ENCODE measurements around the gene PLPP3.

PLPP3 gene

DNA sequence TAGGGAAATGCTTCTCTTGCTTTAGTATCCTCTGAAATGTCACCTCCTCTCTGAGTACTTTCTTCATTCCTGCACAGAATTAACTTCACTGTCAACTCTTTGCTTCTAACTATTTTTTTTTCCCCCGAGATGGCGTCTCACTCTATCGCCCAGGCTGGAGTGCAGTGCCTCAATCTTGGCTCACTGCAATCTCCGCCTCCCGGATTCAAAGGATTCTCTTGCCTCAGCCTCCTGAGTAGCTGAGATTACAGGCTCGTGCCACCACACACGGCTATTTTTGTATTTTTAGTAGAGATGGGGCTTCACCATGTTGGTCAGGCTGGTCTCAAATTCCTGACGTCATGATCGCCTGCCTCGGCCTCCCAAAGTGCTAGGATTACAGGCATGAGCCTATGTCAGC, 1.4 kb upstream of the PLPP3 start:
- H3K36me3 ChIP-seq (ENCODE audit: control insufficient read depth in 1 of 2, insufficient read depth in 2 of 2, low read depth in 1 of 2, low read length in 2 of 2) = peaks cover 0 to 24% of the 10 kb centered on the region in 2 experiments
- H4K91ac ChIP-seq (ENCODE audit: low read length) = no peak overlapping the region
- no peak overlapping the region for H2BK15ac ChIP-seq (ENCODE audit: low read depth, poor library complexity, severe bottlenecking)
- no peak overlapping the region for H3K27ac ChIP-seq (ENCODE audit: low read length, poor library complexity, severe bottlenecking)
- H3K4me1 ChIP-seq (ENCODE audit: control insufficient read depth, insufficient read depth, low read depth, low read length) = peaks cover 5% of the 10 kb centered on the region
- no peak overlapping the region for H3K18ac ChIP-seq (ENCODE audit: low read depth in 1 of 2, low read length in 2 of 2)
- no peak for DNase-seq
- H2BK5ac ChIP-seq (ENCODE audit: low read depth, low read length, poor library complexity, severe bottlenecking) = no peak overlapping the region
- H3K14ac ChIP-seq (ENCODE audit: low read length in 2 of 2) = no peak overlapping the region
- no peak overlapping the region for H2AFZ ChIP-seq (ENCODE audit: low read depth, low read length)
- 93% methylated on average over 10 of the region's 10 CpGs for WGBS
- H4K8ac ChIP-seq (ENCODE audit: low read length) = no peak overlapping the region
- H3K4me3 ChIP-seq (ENCODE audit: insufficient read depth in 1 of 2, low read depth in 1 of 2, low read length in 2 of 2) = no peak overlapping the region
- no peak overlapping the region for H3K23ac ChIP-seq (ENCODE audit: low read length in 2 of 2)
- H2AK5ac ChIP-seq (ENCODE audit: low read length, severe bottlenecking) = no peak overlapping the region
- H2BK120ac ChIP-seq (ENCODE audit: low read depth, low read length) = no peak overlapping the region
- peaks cover 3% of the 10 kb centered on the region for H3K79me1 ChIP-seq (replicated peaks; ENCODE audit: low read length, poor library complexity, severe bottlenecking)
- H2BK12ac ChIP-seq (ENCODE audit: low read length in 2 of 2) = peak overlapping the region in 1 of 2 experiments; percentile 7
- peak overlapping the region; percentile 97 for H3K9ac ChIP-seq (ENCODE audit: low read length)
- no peaks in the 10 kb centered on the region for H3K9me3 ChIP-seq (ENCODE audit: control insufficient read depth, low read length)
- H3K27me3 ChIP-seq (ENCODE audit: control insufficient read depth in 1 of 2, insufficient read depth in 1 of 2, low read length in 2 of 2) = no peaks in the 10 kb centered on the region
- no peak overlapping the region for H3K4me2 ChIP-seq (ENCODE audit: low read length, poor library complexity, severe bottlenecking)
- no peak overlapping the region for H3K4ac ChIP-seq (ENCODE audit: low read depth in 1 of 2, low read length in 2 of 2)

GRCh38 chr1:56578138-56578962, 1.0 kb downstream of the PLPP3 start:
- Histone ChIP-seq H3K36me3 (ENCODE audit: control insufficient read depth in 1 of 2, insufficient read depth in 2 of 2, low read depth in 1 of 2, low read length in 2 of 2) (peaks cover 0 to 46% of the 10 kb centered on the region in 2 experiments), H2BK120ac (ENCODE audit: low read depth, low read length) (peak overlapping the region; percentile 12), H3K18ac (ENCODE audit: low read depth in 1 of 2, low read length in 2 of 2) (peak overlapping the region; percentile 80), H3K4me1 (ENCODE audit: control insufficient read depth, insufficient read depth, low read depth, low read length) (peaks cover 5% of the 10 kb centered on the region), H3K79me1 (replicated peaks; ENCODE audit: low read length, poor library complexity, severe bottlenecking) (peaks cover 3% of the 10 kb centered on the region), H3K9ac (ENCODE audit: low read length) (peak overlapping the region; percentile 97), H3K27ac (ENCODE audit: low read length, poor library complexity, severe bottlenecking) (peak overlapping the region; percentile 58), H2BK5ac (ENCODE audit: low read depth, low read length, poor library complexity, severe bottlenecking) (peak overlapping the region; percentile 35), H4K91ac (ENCODE audit: low read length) (peak overlapping the region; percentile 43), H2AK5ac (ENCODE audit: low read length, severe bottlenecking) (no peak overlapping the region), H3K4ac (ENCODE audit: low read depth in 1 of 2, low read length in 2 of 2) (peak overlapping the region; percentile 73 to 86), H3K9me3 (ENCODE audit: control insufficient read depth, low read length) (no peaks in the 10 kb centered on the region), H3K23ac (ENCODE audit: low read length in 2 of 2) (peak overlapping the region; percentile 86 to 91), H3K14ac (ENCODE audit: low read length in 2 of 2) (peak overlapping the region in 1 of 2 experiments; percentile 94), H3K27me3 (ENCODE audit: control insufficient read depth in 1 of 2, insufficient read depth in 1 of 2, low read length in 2 of 2) (no peaks in the 10 kb centered on the region), H3K4me3 (ENCODE audit: insufficient read depth in 1 of 2, low read depth in 1 of 2, low read length in 2 of 2) (peak overlapping the region; percentile 87 to 95), H2AFZ (ENCODE audit: low read depth, low read length) (peak overlapping the region; percentile 74), H2BK15ac (ENCODE audit: low read depth, poor library complexity, severe bottlenecking) (peak overlapping the region; percentile 78), H3K4me2 (ENCODE audit: low read length, poor library complexity, severe bottlenecking) (peak overlapping the region; percentile 91), H4K8ac (ENCODE audit: low read length) (peak overlapping the region; percentile 40), H2BK12ac (ENCODE audit: low read length in 2 of 2) (peak overlapping the region; percentile 49 to 67)
- WGBS = under 1% methylated on average over 43 of the region's 64 CpGs
- DNase-seq = peak; percentile 69

GRCh38 chr1:56577406-56578137, 1.8 kb downstream of the PLPP3 start:
- Histone ChIP-seq H3K79me1 (replicated peaks; ENCODE audit: low read length, poor library complexity, severe bottlenecking) (peaks cover 3% of the 10 kb centered on the region), H2AK5ac (ENCODE audit: low read length, severe bottlenecking) (no peak overlapping the region), H4K91ac (ENCODE audit: low read length) (no peak overlapping the region), H2BK15ac (ENCODE audit: low read depth, poor library complexity, severe bottlenecking) (no peak overlapping the region), H3K4ac (ENCODE audit: low read depth in 1 of 2, low read length in 2 of 2) (peak overlapping the region in 1 of 2 experiments; percentile 19), H4K8ac (ENCODE audit: low read length) (peak overlapping the region; percentile 7), H2AFZ (ENCODE audit: low read depth, low read length) (no peak overlapping the region), H3K9me3 (ENCODE audit: control insufficient read depth, low read length) (no peaks in the 10 kb centered on the region), H2BK120ac (ENCODE audit: low read depth, low read length) (no peak overlapping the region), H3K4me2 (ENCODE audit: low read length, poor library complexity, severe bottlenecking) (peak overlapping the region; percentile 91), H3K27ac (ENCODE audit: low read length, poor library complexity, severe bottlenecking) (no peak overlapping the region), H2BK5ac (ENCODE audit: low read depth, low read length, poor library complexity, severe bottlenecking) (no peak overlapping the region), H3K23ac (ENCODE audit: low read length in 2 of 2) (peak overlapping the region in 1 of 2 experiments; percentile 36), H3K9ac (ENCODE audit: low read length) (peak overlapping the region; percentile 97), H3K4me1 (ENCODE audit: control insufficient read depth, insufficient read depth, low read depth, low read length) (peaks cover 5% of the 10 kb centered on the region), H3K14ac (ENCODE audit: low read length in 2 of 2) (no peak overlapping the region), H3K18ac (ENCODE audit: low read depth in 1 of 2, low read length in 2 of 2) (peak overlapping the region; percentile 80), H3K27me3 (ENCODE audit: control insufficient read depth in 1 of 2, insufficient read depth in 1 of 2, low read length in 2 of 2) (no peaks in the 10 kb centered on the region), H3K4me3 (ENCODE audit: insufficient read depth in 1 of 2, low read depth in 1 of 2, low read length in 2 of 2) (peak overlapping the region; percentile 87 to 95), H2BK12ac (ENCODE audit: low read length in 2 of 2) (peak overlapping the region in 1 of 2 experiments; percentile 49), H3K36me3 (ENCODE audit: control insufficient read depth in 1 of 2, insufficient read depth in 2 of 2, low read depth in 1 of 2, low read length in 2 of 2) (peaks cover 0 to 54% of the 10 kb centered on the region in 2 experiments)
- WGBS = 4% methylated on average over 12 of the region's 12 CpGs
- peak; percentile 45 for DNase-seq

DNA sequence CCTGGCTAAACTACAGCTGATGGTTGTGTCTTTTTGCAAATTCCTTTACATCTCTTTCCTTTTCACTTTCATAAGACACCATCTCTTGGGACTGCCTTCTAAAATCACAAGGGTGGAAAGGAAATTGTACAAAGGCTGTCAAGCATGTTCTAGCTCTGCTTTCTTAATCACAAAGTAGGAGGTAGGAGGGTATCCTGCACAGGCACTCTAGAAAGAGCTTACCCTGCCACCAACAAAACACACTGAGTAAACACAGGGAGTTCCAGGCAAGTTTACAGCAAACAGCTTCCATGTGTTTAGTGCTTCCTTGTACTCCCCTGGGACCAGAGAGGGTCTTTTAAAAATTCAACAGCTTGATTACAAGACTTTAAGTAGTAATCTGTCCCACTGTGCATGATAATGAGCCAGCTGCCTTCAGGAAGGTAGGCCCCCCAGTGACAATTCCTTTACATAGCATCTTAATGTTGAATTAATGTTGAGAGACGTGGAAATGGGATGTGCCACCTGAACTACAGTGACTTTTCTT, 2.4 kb downstream of the PLPP3 start:
- Histone ChIP-seq H3K27ac (ENCODE audit: low read length, poor library complexity, severe bottlenecking) (no peak overlapping the region), H3K23ac (ENCODE audit: low read length in 2 of 2) (no peak overlapping the region), H3K4me3 (ENCODE audit: insufficient read depth in 1 of 2, low read depth in 1 of 2, low read length in 2 of 2) (peak overlapping the region in 1 of 2 experiments; percentile 95), H4K8ac (ENCODE audit: low read length) (no peak overlapping the region), H2AFZ (ENCODE audit: low read depth, low read length) (no peak overlapping the region), H3K4me2 (ENCODE audit: low read length, poor library complexity, severe bottlenecking) (no peak overlapping the region), H3K79me1 (replicated peaks; ENCODE audit: low read length, poor library complexity, severe bottlenecking) (peaks cover 3% of the 10 kb centered on the region), H2BK120ac (ENCODE audit: low read depth, low read length) (no peak overlapping the region), H3K4me1 (ENCODE audit: control insufficient read depth, insufficient read depth, low read depth, low read length) (peaks cover 5% of the 10 kb centered on the region), H3K9ac (ENCODE audit: low read length) (peak overlapping the region; percentile 97), H3K4ac (ENCODE audit: low read depth in 1 of 2, low read length in 2 of 2) (no peak overlapping the region), H3K27me3 (ENCODE audit: control insufficient read depth in 1 of 2, insufficient read depth in 1 of 2, low read length in 2 of 2) (no peaks in the 10 kb centered on the region), H3K36me3 (ENCODE audit: control insufficient read depth in 1 of 2, insufficient read depth in 2 of 2, low read depth in 1 of 2, low read length in 2 of 2) (peaks cover 0 to 59% of the 10 kb centered on the region in 2 experiments), H4K91ac (ENCODE audit: low read length) (no peak overlapping the region), H3K18ac (ENCODE audit: low read depth in 1 of 2, low read length in 2 of 2) (no peak overlapping the region), H2BK15ac (ENCODE audit: low read depth, poor library complexity, severe bottlenecking) (no peak overlapping the region), H3K14ac (ENCODE audit: low read length in 2 of 2) (no peak overlapping the region), H3K9me3 (ENCODE audit: control insufficient read depth, low read length) (no peaks in the 10 kb centered on the region), H2AK5ac (ENCODE audit: low read length, severe bottlenecking) (no peak overlapping the region), H2BK5ac (ENCODE audit: low read depth, low read length, poor library complexity, severe bottlenecking) (no peak overlapping the region), H2BK12ac (ENCODE audit: low read length in 2 of 2) (no peak overlapping the region)
- 0% methylated on average over 1 of the region's 1 CpG for WGBS
- peak; percentile 49 for DNase-seq

Data from mesenchymal stem cell (in vitro differentiated cells and primary cell).